KMS-11 (cell line): ENCODE measurements around the gene GABRR2.

Source experiments
- H2AFZ ChIP-seq: fragments of 200-600 bp; sonication (generic); 2 replicates; pipeline ENCODE4 v1.6.1; 2016; ENCODE audit warnings: antibody characterized with exemption, mixed run types, low read depth
- H3K27ac ChIP-seq: fragments of 200-600 bp; sonication (generic); 2 replicates; pipeline ENCODE4 v1.6.1; 2016; ENCODE audit warnings: mild to moderate bottlenecking, mixed run types
- H3K27me3 ChIP-seq: fragments of 200-600 bp; sonication (generic); 2 replicates; pipeline ENCODE4 v1.6.1; 2017; ENCODE audit warnings: mild to moderate bottlenecking, low read depth, mixed run types, moderate library complexity; ENCODE audit not compliant: insufficient read depth
- H3K36me3 ChIP-seq: fragments of 200-600 bp; sonication (generic); 2 replicates; pipeline ENCODE4 v1.6.1; 2017; ENCODE audit warnings: mild to moderate bottlenecking, mixed run types; ENCODE audit not compliant: insufficient read depth
- H3K4me1 ChIP-seq: fragments of 200-600 bp; sonication (generic); 2 replicates; pipeline ENCODE4 v1.6.1; 2016; ENCODE audit warnings: mild to moderate bottlenecking, low read depth, mixed run types; ENCODE audit not compliant: poor library complexity, severe bottlenecking
- H3K4me2 ChIP-seq: fragments of 200-600 bp; sonication (generic); 2 replicates; pipeline ENCODE4 v1.7.0; 2016; ENCODE audit warnings: mild to moderate bottlenecking, mixed run types
- H3K4me3 ChIP-seq: fragments of 200-600 bp; sonication (generic); IDR thresholded peaks from 2 replicates; pipeline ENCODE4 v1.6.1; 2017; ENCODE audit warnings: low read depth, low read length, mixed read lengths; ENCODE audit not compliant: insufficient read depth
- H3K79me2 ChIP-seq: fragments of 200-600 bp; sonication (generic); 2 replicates; pipeline ENCODE4 v1.6.1; 2016; ENCODE audit warnings: low read depth, mixed run types; ENCODE audit not compliant: insufficient read depth
- H3K9ac ChIP-seq: fragments of 200-600 bp; sonication (generic); 2 replicates; pipeline ENCODE4 v1.6.1; 2016; ENCODE audit warnings: mild to moderate bottlenecking, mixed run types
- H4K20me1 ChIP-seq: fragments of 200-600 bp; sonication (generic); 2 replicates; pipeline ENCODE4 v1.6.1; 2016; ENCODE audit warnings: mild to moderate bottlenecking, mixed run types; ENCODE audit not compliant: insufficient read depth
- TF ChIP-seq, protein P1 (sequence below): fragments of 200-600 bp; sonication (generic); conservative IDR thresholded peaks from 2 replicates; pipeline ENCODE4 v1.6.1; 2017; ENCODE audit warnings: low read depth, mild to moderate bottlenecking, antibody characterized with exemption, low read length, moderate library complexity, mixed read lengths

Gene GABRR2

DNA sequence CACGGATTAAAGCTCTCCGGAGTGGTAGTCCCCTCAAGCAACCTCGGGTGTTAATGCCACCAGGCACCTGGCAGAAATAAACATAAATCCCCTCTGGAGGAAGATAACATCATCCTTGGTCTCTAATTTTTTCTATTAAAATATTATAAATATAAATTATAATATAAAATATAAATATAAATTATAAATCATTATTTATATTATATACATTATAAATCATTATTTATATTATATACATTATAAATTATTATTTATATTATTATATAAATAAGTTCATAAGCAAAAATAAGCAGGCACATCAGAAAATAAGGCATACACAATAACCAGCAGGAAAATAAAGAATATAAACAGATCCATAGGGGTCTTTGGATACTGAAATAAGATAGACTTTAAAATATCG is 39.2 kb downstream of the GABRR2 start:
- H2AFZ ChIP-seq, result no peak overlapping the region
- no peaks in the 10 kb centered on the region for H3K79me2 ChIP-seq
- H3K4me1 ChIP-seq, result no peaks in the 10 kb centered on the region
- H4K20me1 ChIP-seq, result no peaks in the 10 kb centered on the region
- H3K27ac ChIP-seq, result no peak overlapping the region
- H3K4me3 ChIP-seq, result no peak overlapping the region
- TF ChIP-seq, protein P1, sequence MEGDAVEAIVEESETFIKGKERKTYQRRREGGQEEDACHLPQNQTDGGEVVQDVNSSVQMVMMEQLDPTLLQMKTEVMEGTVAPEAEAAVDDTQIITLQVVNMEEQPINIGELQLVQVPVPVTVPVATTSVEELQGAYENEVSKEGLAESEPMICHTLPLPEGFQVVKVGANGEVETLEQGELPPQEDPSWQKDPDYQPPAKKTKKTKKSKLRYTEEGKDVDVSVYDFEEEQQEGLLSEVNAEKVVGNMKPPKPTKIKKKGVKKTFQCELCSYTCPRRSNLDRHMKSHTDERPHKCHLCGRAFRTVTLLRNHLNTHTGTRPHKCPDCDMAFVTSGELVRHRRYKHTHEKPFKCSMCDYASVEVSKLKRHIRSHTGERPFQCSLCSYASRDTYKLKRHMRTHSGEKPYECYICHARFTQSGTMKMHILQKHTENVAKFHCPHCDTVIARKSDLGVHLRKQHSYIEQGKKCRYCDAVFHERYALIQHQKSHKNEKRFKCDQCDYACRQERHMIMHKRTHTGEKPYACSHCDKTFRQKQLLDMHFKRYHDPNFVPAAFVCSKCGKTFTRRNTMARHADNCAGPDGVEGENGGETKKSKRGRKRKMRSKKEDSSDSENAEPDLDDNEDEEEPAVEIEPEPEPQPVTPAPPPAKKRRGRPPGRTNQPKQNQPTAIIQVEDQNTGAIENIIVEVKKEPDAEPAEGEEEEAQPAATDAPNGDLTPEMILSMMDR, result no peak
- no peaks in the 10 kb centered on the region for H3K36me3 ChIP-seq
- H3K4me2 ChIP-seq, result no peak overlapping the region
- no peaks in the 10 kb centered on the region for H3K27me3 ChIP-seq
- no peak overlapping the region for H3K9ac ChIP-seq

DNA sequence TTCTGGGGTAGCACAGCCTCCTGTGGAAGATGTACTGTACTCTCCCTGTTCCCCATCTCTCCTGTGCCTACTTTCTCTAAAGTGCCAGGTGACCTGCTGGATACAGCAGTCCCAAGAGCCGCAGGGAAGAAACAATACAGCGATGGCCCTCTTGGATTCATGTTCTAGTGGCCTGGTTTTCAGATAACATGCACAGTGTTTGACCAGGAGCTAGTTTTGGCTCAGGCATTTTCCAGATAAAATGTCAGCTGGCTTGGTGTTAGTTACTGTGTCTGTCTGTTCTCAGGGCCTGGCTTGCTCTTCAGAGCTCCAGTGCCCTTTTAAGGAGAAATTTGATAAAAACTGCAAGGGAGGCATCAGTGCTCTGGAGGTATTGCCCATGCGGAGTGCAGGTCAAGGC is 41.3 kb downstream of the GABRR2 start:
- Histone ChIP-seq H3K27ac (no peak overlapping the region), H3K79me2 (no peaks in the 10 kb centered on the region), H2AFZ (no peak overlapping the region), H3K4me2 (no peak overlapping the region), H3K4me3 (no peak overlapping the region), H3K9ac (no peak overlapping the region), H3K27me3 (no peaks in the 10 kb centered on the region), H3K4me1 (no peaks in the 10 kb centered on the region), H4K20me1 (no peaks in the 10 kb centered on the region), H3K36me3 (no peaks in the 10 kb centered on the region)
- TF ChIP-seq, protein P1, result no peak

DNA sequence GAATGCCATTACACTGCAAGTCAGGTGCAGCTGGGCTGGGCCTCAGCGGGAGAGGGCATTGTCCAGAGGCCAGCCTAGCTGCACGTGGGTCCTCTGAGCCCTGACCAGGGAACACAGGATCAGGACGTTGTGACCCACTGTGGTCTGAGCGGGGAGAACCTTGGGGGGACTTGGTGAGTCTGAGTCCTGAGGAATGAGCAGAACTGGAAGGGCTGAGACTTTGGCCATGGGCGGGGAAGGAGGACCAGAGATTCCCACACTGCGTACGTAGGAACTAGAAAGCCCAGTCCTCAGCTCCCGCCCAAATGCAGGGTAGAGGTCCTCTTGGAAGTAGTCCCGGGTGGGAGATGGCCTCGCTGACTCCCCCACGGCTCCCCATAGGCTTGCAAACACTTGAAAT is 42.5 kb downstream of the GABRR2 start:
- no peak overlapping the region for H3K9ac ChIP-seq
- no peak overlapping the region for H2AFZ ChIP-seq
- H4K20me1 ChIP-seq, result no peaks in the 10 kb centered on the region
- no peak overlapping the region for H3K4me3 ChIP-seq
- no peaks in the 10 kb centered on the region for H3K4me1 ChIP-seq
- no peaks in the 10 kb centered on the region for H3K79me2 ChIP-seq
- H3K4me2 ChIP-seq, result no peak overlapping the region
- TF ChIP-seq, protein P1, result no peak
- H3K36me3 ChIP-seq, result no peaks in the 10 kb centered on the region
- no peak overlapping the region for H3K27ac ChIP-seq
- no peaks in the 10 kb centered on the region for H3K27me3 ChIP-seq

DNA sequence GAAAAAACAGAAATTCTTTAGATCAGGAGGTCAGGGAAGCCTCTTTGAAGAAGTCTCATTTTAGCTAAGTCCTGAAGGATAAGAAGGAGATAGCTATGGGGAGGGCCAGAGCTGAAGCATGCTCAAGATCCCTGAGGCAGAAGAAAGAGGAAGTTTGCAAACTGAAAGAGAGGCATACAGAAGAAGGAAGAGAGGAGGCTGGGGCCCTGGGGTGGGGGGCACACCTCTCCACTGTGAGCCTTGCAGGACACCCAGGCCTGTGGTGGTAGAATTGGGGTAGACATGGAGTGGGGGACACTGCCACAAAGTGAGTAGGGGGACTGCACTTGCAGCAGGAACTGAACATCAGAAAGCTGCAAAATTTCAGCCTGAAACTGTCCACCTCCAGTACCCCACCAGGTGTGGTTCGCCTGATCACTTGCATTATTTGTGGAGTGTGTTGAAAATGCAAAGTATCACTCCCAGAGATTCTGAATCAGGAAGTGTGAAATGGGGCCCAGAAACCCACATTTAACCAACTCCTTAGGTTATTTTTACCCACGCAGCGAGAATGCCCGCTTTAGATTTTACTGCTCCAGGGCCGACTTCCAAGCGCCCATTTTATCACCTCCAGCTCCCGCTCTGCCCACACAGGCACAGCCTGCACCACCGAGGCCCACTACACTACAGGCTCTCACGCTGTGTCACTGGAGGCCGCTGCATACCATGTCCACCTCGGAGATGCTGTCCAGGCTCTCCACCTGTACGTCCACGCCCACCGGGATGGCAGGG is 44.0 kb downstream of the GABRR2 start:
- H3K27ac ChIP-seq, result no peak overlapping the region
- no peaks in the 10 kb centered on the region for H4K20me1 ChIP-seq
- no peak overlapping the region for H3K4me3 ChIP-seq
- H3K79me2 ChIP-seq, result no peaks in the 10 kb centered on the region
- H3K4me2 ChIP-seq, result no peak overlapping the region
- H3K27me3 ChIP-seq, result no peaks in the 10 kb centered on the region
- H3K4me1 ChIP-seq, result no peaks in the 10 kb centered on the region
- no peak overlapping the region for H2AFZ ChIP-seq
- TF ChIP-seq, protein P1, result no peak
- no peak overlapping the region for H3K9ac ChIP-seq
- H3K36me3 ChIP-seq, result no peaks in the 10 kb centered on the region
